ENCODE data around the gene CSRNP2. TPM values are rescaled to one million over a fixed set of nuclear protein-coding genes. Genes with fewer than 3 reads are reported as not detected.

The CSRNP2 gene
- total and polyA plus RNA-seq, 2 of the 8 experiments (the other 6 are each of a cell fraction or from before 2014, with no cell fraction given): 13.7 to 34.0 TPM

DNA sequence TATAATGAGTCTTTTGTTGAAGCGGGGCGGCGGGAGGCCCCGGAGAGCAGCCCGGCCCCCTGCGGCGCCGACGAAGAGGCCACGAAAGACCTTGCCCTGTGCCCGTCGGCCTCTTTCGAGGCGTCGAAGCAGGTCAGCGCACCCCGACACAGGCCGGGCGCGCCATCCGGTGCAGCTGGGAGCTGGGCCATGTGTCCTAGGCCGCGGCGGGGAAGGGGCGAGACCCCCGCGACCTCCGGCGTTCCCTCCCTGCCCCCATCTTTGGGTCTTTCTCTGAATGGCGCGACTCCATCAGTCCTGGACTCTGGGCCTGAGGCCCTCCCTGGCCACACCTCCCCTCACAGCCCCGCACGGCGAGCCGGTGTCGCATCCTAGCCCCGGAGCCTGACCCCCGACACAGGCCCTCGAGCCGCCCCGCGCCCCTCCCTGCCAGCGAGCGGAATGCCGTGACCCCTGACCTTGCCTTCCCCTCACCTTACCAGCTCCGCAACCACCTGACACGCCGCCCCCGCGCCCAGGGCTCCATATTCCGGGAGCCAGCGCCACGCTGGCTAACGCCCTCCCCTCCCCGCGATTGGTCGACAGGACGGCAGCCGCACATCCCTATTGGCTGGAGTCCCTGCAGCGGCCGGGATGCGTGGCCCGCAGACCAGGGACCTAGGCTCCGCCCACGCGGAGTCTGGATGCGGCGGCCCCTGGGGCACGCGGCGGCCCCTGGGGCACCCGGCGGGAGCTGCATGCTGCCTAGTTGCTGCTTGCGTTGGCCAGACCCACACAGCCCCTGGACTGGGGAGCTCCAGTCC lies 57.4 kb downstream of the CSRNP2 start, which contains the start of gene SLC11A2 (continued):
- TF ChIP-seq, protein P1, sequence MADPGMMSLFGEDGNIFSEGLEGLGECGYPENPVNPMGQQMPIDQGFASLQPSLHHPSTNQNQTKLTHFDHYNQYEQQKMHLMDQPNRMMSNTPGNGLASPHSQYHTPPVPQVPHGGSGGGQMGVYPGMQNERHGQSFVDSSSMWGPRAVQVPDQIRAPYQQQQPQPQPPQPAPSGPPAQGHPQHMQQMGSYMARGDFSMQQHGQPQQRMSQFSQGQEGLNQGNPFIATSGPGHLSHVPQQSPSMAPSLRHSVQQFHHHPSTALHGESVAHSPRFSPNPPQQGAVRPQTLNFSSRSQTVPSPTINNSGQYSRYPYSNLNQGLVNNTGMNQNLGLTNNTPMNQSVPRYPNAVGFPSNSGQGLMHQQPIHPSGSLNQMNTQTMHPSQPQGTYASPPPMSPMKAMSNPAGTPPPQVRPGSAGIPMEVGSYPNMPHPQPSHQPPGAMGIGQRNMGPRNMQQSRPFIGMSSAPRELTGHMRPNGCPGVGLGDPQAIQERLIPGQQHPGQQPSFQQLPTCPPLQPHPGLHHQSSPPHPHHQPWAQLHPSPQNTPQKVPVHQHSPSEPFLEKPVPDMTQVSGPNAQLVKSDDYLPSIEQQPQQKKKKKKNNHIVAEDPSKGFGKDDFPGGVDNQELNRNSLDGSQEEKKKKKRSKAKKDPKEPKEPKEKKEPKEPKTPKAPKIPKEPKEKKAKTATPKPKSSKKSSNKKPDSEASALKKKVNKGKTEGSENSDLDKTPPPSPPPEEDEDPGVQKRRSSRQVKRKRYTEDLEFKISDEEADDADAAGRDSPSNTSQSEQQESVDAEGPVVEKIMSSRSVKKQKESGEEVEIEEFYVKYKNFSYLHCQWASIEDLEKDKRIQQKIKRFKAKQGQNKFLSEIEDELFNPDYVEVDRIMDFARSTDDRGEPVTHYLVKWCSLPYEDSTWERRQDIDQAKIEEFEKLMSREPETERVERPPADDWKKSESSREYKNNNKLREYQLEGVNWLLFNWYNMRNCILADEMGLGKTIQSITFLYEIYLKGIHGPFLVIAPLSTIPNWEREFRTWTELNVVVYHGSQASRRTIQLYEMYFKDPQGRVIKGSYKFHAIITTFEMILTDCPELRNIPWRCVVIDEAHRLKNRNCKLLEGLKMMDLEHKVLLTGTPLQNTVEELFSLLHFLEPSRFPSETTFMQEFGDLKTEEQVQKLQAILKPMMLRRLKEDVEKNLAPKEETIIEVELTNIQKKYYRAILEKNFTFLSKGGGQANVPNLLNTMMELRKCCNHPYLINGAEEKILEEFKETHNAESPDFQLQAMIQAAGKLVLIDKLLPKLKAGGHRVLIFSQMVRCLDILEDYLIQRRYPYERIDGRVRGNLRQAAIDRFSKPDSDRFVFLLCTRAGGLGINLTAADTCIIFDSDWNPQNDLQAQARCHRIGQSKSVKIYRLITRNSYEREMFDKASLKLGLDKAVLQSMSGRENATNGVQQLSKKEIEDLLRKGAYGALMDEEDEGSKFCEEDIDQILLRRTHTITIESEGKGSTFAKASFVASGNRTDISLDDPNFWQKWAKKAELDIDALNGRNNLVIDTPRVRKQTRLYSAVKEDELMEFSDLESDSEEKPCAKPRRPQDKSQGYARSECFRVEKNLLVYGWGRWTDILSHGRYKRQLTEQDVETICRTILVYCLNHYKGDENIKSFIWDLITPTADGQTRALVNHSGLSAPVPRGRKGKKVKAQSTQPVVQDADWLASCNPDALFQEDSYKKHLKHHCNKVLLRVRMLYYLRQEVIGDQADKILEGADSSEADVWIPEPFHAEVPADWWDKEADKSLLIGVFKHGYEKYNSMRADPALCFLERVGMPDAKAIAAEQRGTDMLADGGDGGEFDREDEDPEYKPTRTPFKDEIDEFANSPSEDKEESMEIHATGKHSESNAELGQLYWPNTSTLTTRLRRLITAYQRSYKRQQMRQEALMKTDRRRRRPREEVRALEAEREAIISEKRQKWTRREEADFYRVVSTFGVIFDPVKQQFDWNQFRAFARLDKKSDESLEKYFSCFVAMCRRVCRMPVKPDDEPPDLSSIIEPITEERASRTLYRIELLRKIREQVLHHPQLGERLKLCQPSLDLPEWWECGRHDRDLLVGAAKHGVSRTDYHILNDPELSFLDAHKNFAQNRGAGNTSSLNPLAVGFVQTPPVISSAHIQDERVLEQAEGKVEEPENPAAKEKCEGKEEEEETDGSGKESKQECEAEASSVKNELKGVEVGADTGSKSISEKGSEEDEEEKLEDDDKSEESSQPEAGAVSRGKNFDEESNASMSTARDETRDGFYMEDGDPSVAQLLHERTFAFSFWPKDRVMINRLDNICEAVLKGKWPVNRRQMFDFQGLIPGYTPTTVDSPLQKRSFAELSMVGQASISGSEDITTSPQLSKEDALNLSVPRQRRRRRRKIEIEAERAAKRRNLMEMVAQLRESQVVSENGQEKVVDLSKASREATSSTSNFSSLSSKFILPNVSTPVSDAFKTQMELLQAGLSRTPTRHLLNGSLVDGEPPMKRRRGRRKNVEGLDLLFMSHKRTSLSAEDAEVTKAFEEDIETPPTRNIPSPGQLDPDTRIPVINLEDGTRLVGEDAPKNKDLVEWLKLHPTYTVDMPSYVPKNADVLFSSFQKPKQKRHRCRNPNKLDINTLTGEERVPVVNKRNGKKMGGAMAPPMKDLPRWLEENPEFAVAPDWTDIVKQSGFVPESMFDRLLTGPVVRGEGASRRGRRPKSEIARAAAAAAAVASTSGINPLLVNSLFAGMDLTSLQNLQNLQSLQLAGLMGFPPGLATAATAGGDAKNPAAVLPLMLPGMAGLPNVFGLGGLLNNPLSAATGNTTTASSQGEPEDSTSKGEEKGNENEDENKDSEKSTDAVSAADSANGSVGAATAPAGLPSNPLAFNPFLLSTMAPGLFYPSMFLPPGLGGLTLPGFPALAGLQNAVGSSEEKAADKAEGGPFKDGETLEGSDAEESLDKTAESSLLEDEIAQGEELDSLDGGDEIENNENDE (IDR thresholded peaks at IDR 0.05; ENCODE audit: insufficient replicate concordance, low read length): no peak
- TF ChIP-seq CHD1 (IDR thresholded peaks at IDR 0.05; ENCODE audit: low read depth, low read length) (no peak), NANOG (IDR thresholded peaks at IDR 0.05; ENCODE audit: insufficient read depth, low read depth, low read length, poor library complexity, severe bottlenecking) (no peak), KDM5A (IDR thresholded peaks at IDR 0.05; ENCODE audit: low read length) (no peak), EZH2 (IDR thresholded peaks at IDR 0.05; ENCODE audit: low read depth, low read length, severe bottlenecking) (no peak), HDAC2 (IDR thresholded peaks at IDR 0.05; ENCODE audit: borderline replicate concordance in 1 of 2, low read depth in 2 of 2, low read length in 2 of 2) (peak in 1 of 2 experiments; percentile 77; a peak in 1 of 4 replicates), ATF2 (IDR thresholded peaks at IDR 0.05; ENCODE audit: low read length) (no peak)
